WTC11 (cell line): ENCODE data around the gene COL3A1. TPM values are rescaled to one million over a fixed set of nuclear protein-coding genes. Genes with fewer than 3 reads are reported as not detected.

Experiments
- ATAC-seq: fragments of 200-7000 bp; cut with Tn5 transposase; 2 replicates; pipeline ENCODE4 v1.10.0; 2021; ENCODE audit warnings: mild to moderate bottlenecking, moderate library complexity
- CTCF ChIA-PET: fragments of 300-600 bp; sonication (Branson Sonifier 250); formaldehyde crosslinking; loops from one replicate; lab custom pipeline; 2021; ENCODE audit warnings: antibody characterized with exemption; lab: Charles Lee
- POLR2A ChIA-PET: fragments of 350-600 bp; sonication (Branson Sonifier 250); formaldehyde crosslinking; loops from one replicate; lab custom pipeline; 2021; ENCODE audit warnings: antibody characterized with exemption; lab: Charles Lee
- DNase-seq: peaks from one replicate; pipeline ENCODE4 v3.0.0; 2021; ENCODE audit warnings: low spot score
- H3K27ac Mint-ChIP-seq: 2 replicates; pipeline ENCODE4 v1.8.0; 2021; ENCODE audit warnings: mixed read lengths
- H3K27me3 Mint-ChIP-seq: 2 replicates; pipeline ENCODE4 v1.8.0; 2021; ENCODE audit warnings: low read depth, mild to moderate bottlenecking, moderate library complexity, mixed read lengths
- H3K36me3 Mint-ChIP-seq: 2 replicates; pipeline ENCODE4 v1.8.0; 2021; ENCODE audit warnings: mixed read lengths
- H3K4me1 Mint-ChIP-seq: 2 replicates; pipeline ENCODE4 v1.8.0; 2022; ENCODE audit warnings: mixed read lengths
- H3K4me3 Mint-ChIP-seq: 2 replicates; pipeline ENCODE4 v1.8.0; 2021; ENCODE audit warnings: mild to moderate bottlenecking, moderate library complexity, mixed read lengths
- H3K9me3 Mint-ChIP-seq: 2 replicates; pipeline ENCODE4 v1.8.0; 2021; ENCODE audit warnings: mixed read lengths
- AR ChIP-seq: fragments of 250-450 bp; sonication (Bioruptor Pico); IDR thresholded peaks from 2 replicates; pipeline ENCODE4 v1.9.0; 2021; ENCODE audit warnings: mild to moderate bottlenecking
- ATF6 ChIP-seq: sonication (generic); formaldehyde crosslinking; IDR thresholded peaks from 2 replicates; pipeline ENCODE4 v1.8.1; 2023; ENCODE audit warnings: mild to moderate bottlenecking, missing genetic modification reagents
- E2F1 ChIP-seq: sonication (generic); formaldehyde crosslinking; IDR thresholded peaks from 2 replicates; pipeline ENCODE4 v1.8.0; 2022; ENCODE audit warnings: mild to moderate bottlenecking, missing genetic modification reagents
- ERG ChIP-seq: fragments of 250-450 bp; sonication (Bioruptor Pico); IDR thresholded peaks from 2 replicates; pipeline ENCODE4 v1.8.0; 2021; ENCODE audit warnings: mild to moderate bottlenecking
- FOXP4 ChIP-seq: sonication (generic); formaldehyde crosslinking; IDR thresholded peaks from 2 replicates; pipeline ENCODE4 v1.8.0; 2022; ENCODE audit warnings: mild to moderate bottlenecking, missing genetic modification reagents
- JAZF1 ChIP-seq: fragments of 250-450 bp; sonication (Bioruptor Pico); IDR thresholded peaks from 2 replicates; pipeline ENCODE4 v1.9.0; 2021; ENCODE audit warnings: moderate library complexity, mild to moderate bottlenecking, inconsistent platforms
- MYBL2 ChIP-seq: sonication (generic); formaldehyde crosslinking; IDR thresholded peaks from 2 replicates; pipeline ENCODE4 v1.8.1; 2023; ENCODE audit warnings: mild to moderate bottlenecking, moderate library complexity, missing genetic modification reagents
- NFE2L1 ChIP-seq: sonication (generic); formaldehyde crosslinking; IDR thresholded peaks from 2 replicates; pipeline ENCODE4 v1.8.1; 2023; ENCODE audit warnings: missing genetic modification reagents
- NFYB ChIP-seq: sonication (generic); formaldehyde crosslinking; conservative IDR thresholded peaks from 2 replicates; pipeline ENCODE4 v1.8.0; 2022; ENCODE audit warnings: low read depth, missing genetic modification reagents
- NR2C2 ChIP-seq: sonication (generic); formaldehyde crosslinking; IDR thresholded peaks from 2 replicates; pipeline ENCODE4 v1.8.0; 2022; ENCODE audit warnings: mild to moderate bottlenecking, missing genetic modification reagents
- OVOL2 ChIP-seq: fragments of 250-450 bp; sonication (Bioruptor Pico); IDR thresholded peaks from 2 replicates; pipeline ENCODE4 v1.9.0; 2021; ENCODE audit warnings: mild to moderate bottlenecking, borderline replicate concordance
- PREB ChIP-seq: sonication (generic); formaldehyde crosslinking; IDR thresholded peaks from 2 replicates; pipeline ENCODE4 v1.8.1; 2022; ENCODE audit warnings: mild to moderate bottlenecking, missing genetic modification reagents, moderate library complexity, borderline replicate concordance
- RORB ChIP-seq: fragments of 250-450 bp; sonication (Bioruptor Pico); IDR thresholded peaks from 2 replicates; pipeline ENCODE4 v1.9.0; 2021; ENCODE audit warnings: mild to moderate bottlenecking
- SOX15 ChIP-seq: fragments of 250-450 bp; sonication (Bioruptor Pico); IDR thresholded peaks from 2 replicates; pipeline ENCODE4 v1.9.0; 2021; ENCODE audit warnings: mild to moderate bottlenecking
- TP53 ChIP-seq: sonication (generic); formaldehyde crosslinking; IDR thresholded peaks from 2 replicates; pipeline ENCODE4 v1.8.1; 2023; ENCODE audit warnings: mild to moderate bottlenecking, missing genetic modification reagents
- USF2 ChIP-seq: sonication (generic); formaldehyde crosslinking; IDR thresholded peaks from 2 replicates; pipeline ENCODE4 v1.8.1; 2023; ENCODE audit warnings: mild to moderate bottlenecking, missing genetic modification reagents, moderate library complexity
- ZNF219 ChIP-seq: sonication (generic); formaldehyde crosslinking; IDR thresholded peaks from 2 replicates; pipeline ENCODE4 v1.8.0; 2023; ENCODE audit warnings: missing genetic modification reagents, mild to moderate bottlenecking, borderline replicate concordance
- ZNF423 ChIP-seq: fragments of 250-450 bp; sonication (Bioruptor Pico); IDR thresholded peaks from 2 replicates; pipeline ENCODE4 v2.1.2; 2022; ENCODE audit warnings: mild to moderate bottlenecking, moderate library complexity
- ZNF671 ChIP-seq: fragments of 250-450 bp; sonication (Bioruptor Pico); IDR thresholded peaks from 2 replicates; pipeline ENCODE4 v1.8.0; 2021; ENCODE audit warnings: mild to moderate bottlenecking
- ZSCAN18 ChIP-seq: fragments of 250-450 bp; sonication (Bioruptor Pico); IDR thresholded peaks from 2 replicates; pipeline ENCODE4 v2.1.2; 2022; ENCODE audit warnings: mild to moderate bottlenecking, moderate library complexity
- total RNA-seq: library from RNA; stranded (reverse); gene quantifications from 3 replicates; pipeline ENCODE4 v1.2.3, GENCODE V29; 2021

The COL3A1 gene
- total RNA-seq, 1 experiment from 2014 or later = 0.61 TPM

GRCh38 chr2:189022053-189022481 lies 47.9 kb downstream of the COL3A1 start:
- H3K27me3 Mint-ChIP-seq = no peaks in the 10 kb centered on the region; the same call in 1 of the 2 replicates
- ChIA-PET POLR2A (no interaction called here), CTCF (no interaction called here)
- no peak overlapping the region for H3K4me3 Mint-ChIP-seq
- TF ChIP-seq NFE2L1 (CRISPR knock-in tag) = no peak
- no peak for TF ChIP-seq MYBL2 (CRISPR knock-in tag)
- no peak for TF ChIP-seq RORB
- no peak for TF ChIP-seq ZNF423 (CRISPR knock-in tag)
- no peak for TF ChIP-seq OVOL2 (CRISPR knock-in tag)
- TF ChIP-seq NR2C2 (CRISPR knock-in tag) = no peak
- TF ChIP-seq TP53 (CRISPR knock-in tag) = no peak
- TF ChIP-seq AR = no peak
- no peak for TF ChIP-seq PREB (CRISPR knock-in tag)
- no peak for TF ChIP-seq ZSCAN18 (CRISPR knock-in tag)
- TF ChIP-seq ZNF671 (CRISPR knock-in tag) = no peak
- no peak for TF ChIP-seq SOX15 (CRISPR knock-in tag)
- TF ChIP-seq ERG (CRISPR knock-in tag) = no peak
- TF ChIP-seq NFYB (CRISPR knock-in tag) = no peak
- TF ChIP-seq E2F1 (CRISPR knock-in tag) = no peak
- no peak for TF ChIP-seq USF2 (CRISPR knock-in tag)
- no peak for TF ChIP-seq JAZF1 (CRISPR knock-in tag)
- ATAC-seq = no peak
- DNase-seq = no peak
- no peaks in the 10 kb centered on the region for H3K36me3 Mint-ChIP-seq
- H3K9me3 Mint-ChIP-seq = no peaks in the 10 kb centered on the region
- H3K27ac Mint-ChIP-seq = no peak overlapping the region
- H3K4me1 Mint-ChIP-seq = no peaks in the 10 kb centered on the region

GRCh38 chr2:189022492-189022891 lies 48.3 kb downstream of the COL3A1 start:
- no peaks in the 10 kb centered on the region for H3K36me3 Mint-ChIP-seq
- ChIA-PET CTCF (no interaction called here), POLR2A (no interaction called here)
- H3K9me3 Mint-ChIP-seq = no peaks in the 10 kb centered on the region
- H3K4me1 Mint-ChIP-seq = no peaks in the 10 kb centered on the region
- DNase-seq = no peak
- no peak overlapping the region for H3K27ac Mint-ChIP-seq
- TF ChIP-seq ZNF219 (CRISPR knock-in tag) (no peak), FOXP4 (no peak), ATF6 (CRISPR knock-in tag) (no peak)
- no peak for ATAC-seq
- no peak overlapping the region for H3K4me3 Mint-ChIP-seq
- H3K27me3 Mint-ChIP-seq = no peaks in the 10 kb centered on the region; the same call in 1 of the 2 replicates
